GM10847 (cell line): ENCODE data around the gene HLA-A.
A peak's percentile ranks its signal among the peaks of the same experiment; 100 is the strongest.

Source experiments
- POLR2A ChIP-seq: IDR thresholded peaks from 2 replicates; pipeline ENCODE4 v1.6.1; 2011; ENCODE audit not compliant: insufficient read length; ENCODE audit errors: extremely low read depth

Gene HLA-A

DNA sequence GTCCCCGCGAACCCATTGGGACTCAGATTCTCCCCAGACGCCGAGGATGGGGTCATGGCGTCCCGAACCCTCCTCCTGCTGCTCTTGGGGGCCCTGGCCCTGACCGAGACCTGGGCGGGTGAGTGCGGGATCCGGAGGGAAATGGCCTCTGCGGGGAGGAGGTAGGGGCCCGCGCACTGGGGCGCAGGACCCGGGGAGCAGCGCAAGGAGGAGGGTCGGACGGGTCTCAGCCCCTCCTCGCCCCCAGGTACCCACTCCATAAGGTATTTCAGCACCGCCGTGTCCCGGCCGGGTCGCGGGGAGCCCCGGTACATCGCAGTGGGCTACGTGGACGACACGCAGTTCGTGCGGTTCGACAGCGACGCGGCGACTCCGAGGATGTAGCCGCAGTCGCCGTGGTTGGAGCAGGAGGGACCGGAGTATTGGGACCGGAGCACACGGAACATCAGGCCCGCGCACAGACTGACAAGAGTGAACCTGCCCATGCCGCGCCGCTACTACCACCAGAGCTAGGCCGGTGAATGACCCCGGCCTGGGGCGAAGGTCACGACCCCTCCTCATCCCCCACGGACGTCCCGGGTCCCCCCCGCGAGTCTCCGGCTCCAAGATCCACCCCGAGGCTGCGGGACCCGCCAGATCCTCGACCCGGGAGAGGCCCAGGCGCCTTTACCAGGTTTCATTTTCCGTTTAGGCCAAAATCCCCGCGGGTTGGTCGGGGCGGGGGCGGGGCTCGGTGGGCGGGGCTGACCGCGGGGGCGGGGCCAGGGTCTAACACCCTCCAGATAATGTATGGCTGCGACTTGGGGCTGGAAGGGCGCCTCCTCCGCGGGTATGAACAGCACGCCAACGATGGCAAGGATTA lies 15.7 kb upstream of the HLA-A start:
- peak; percentile 64 for TF ChIP-seq POLR2A

GRCh38 chr6:29927275-29927569 lies 15.1 kb upstream of the HLA-A start:
- peak; percentile 49 for TF ChIP-seq POLR2A

DNA sequence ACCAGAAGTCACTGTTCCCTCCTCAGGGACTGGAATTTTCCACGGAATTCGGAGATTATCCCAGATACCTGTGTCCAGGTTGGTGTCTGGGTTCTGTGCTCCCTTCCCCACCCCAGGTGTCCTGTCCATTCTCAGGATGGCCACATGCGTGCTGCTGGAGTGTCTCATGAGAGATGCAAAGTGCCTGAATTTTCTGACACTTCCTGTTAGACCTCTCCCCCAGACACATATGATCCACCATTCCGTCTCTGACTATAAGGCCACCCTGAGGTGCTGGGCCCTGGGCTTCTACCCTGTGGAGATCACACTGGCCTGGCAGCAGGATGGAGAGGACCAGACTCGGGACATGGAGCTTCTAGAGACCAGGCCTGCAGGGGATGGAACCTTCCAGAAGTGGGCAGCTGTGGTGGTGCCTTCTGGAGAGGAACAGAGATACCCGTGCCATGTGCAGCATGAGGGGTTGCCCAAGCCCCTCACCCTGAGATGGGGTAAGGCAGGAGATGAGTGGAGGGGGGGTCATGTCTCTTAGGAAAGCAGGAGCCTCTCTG lies 14.4 kb upstream of the HLA-A start:
- TF ChIP-seq POLR2A: no peak

DNA sequence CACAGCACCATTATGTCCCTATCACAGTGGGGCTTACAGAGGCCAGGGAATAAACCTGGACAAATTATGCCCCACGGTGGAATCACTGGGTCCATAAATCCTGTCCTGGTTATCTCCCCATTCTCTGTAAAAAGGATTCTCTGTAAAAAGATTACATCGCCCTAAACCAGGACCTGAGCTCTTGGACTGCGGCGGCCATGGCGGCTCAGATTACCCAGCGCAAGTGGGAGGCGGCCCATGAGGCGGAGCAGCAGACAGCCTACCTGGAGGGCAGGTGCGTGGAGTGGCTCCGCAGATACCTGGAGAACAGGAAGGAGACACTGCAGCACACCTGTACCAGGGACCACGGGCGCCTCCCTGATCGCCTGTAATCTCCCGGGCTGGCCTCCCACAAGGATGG lies 8.4 kb upstream of the HLA-A start:
- no peak for TF ChIP-seq POLR2A

DNA sequence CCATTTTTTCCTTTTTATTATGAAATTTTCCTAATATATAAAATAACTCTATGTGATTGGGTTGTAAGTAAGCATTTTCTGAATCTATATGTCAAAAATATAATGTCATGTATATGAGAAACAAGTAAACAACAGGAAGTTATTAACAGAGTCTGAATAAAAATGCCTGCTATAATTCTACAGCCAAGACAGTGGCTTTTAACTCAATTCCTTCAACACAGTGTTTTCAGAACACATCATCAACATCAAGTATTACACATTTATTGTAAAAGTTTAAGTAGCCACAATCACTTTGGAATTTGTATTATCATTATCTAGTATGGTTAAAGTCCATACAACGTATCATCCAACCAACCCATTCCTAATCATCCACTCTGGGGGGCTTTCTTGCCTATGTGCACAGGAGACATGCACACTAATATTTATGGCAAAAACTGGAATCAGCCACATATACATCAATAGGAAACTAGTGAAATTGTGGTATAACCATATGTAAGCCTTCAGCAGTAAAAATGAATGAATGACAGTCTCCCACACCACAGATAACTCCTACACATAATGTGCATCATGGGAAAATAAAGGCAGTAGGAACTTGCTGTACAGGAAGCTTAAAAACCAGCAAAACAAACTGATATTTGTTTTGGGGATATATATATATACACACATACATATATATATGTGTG lies 6.9 kb upstream of the HLA-A start:
- no peak for TF ChIP-seq POLR2A

DNA sequence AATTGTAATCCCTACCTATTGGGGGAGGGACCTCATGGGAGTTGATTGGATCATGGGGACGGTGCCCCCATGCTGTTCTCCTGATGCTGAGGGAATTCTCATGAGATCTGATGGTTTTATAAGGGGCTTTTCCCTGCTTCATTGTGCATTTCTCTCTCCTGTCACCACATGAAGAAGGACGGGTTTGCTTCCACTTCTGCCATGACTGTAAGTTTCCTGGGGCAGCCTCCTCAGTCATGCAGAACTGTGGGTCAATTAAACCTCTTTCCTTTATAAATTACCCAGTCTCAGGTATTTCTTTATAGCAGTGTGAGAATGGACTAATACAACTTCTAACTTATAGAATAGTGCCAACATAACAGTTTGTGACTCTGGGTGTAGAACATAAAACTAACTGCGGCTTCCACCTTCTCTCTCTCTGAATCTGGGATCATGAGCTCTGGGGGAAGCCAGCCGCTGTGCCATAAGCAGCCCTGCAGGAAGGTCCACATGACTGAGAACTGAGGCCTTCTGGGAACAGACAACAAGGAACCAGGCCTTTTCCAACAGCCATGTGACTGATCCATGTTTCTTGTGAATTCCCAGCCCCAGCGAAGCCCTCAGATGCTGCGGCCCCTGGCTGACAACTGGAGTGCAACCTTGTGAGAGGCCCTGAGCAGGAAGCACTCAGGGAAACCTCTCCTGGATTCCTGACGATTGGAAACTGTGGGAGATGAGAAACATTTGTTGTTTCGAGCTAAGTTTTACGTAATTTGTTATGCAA lies 3.4 kb upstream of the HLA-A start:
- TF ChIP-seq POLR2A: no peak

GRCh38 chr6:29941016-29941415 lies 1.3 kb upstream of the HLA-A start:
- no peak for TF ChIP-seq POLR2A

DNA sequence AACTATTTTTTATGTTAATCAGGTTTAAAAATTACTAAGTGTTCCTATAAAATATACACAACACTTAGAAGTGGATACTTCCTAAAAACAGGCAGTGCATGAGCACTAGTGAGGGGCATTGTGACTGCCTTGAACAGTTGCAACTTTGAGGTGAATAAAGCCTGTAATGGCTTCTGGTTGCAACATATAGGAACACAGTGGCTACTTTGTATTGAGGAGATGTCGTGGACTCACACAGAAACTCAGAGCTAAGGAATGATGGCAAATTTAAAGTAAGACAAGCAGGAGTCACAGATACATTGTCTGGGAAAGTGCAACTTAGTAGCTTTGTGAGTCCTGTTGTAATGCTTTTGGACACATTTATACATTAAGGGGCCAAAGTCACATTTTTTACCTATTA lies 861 bp upstream of the HLA-A start:
- TF ChIP-seq POLR2A: no peak

DNA sequence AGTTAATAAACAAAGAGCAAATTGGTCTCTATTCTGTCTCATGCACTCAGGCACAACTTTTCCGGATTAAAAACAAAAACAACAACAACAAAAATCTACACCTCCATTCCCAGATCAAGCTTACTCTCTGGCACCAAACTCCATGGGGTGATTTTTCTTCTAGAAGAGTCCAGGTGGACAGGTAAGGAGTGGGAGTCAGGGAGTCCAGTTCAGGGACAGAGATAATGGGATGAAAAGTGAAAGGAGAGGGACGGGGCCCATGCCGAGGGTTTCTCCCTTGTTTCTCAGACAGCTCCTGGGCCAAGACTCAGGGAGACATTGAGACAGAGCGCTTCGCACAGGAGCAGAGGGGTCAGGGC lies 437 bp upstream of the HLA-A start:
- TF ChIP-seq POLR2A: no peak

GRCh38 chr6:29943053-29943966 lies 978 bp downstream of the HLA-A start:
- no peak for TF ChIP-seq POLR2A

DNA sequence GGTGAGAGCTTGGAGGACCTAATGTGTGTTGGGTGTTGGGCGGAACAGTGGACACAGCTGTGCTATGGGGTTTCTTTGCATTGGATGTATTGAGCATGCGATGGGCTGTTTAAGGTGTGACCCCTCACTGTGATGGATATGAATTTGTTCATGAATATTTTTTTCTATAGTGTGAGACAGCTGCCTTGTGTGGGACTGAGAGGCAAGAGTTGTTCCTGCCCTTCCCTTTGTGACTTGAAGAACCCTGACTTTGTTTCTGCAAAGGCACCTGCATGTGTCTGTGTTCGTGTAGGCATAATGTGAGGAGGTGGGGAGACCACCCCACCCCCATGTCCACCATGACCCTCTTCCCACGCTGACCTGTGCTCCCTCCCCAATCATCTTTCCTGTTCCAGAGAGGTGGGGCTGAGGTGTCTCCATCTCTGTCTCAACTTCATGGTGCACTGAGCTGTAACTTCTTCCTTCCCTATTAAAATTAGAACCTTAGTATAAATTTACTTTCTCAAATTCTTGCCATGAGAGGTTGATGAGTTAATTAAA lies 3.0 kb downstream of the HLA-A start:
- no peak for TF ChIP-seq POLR2A

DNA sequence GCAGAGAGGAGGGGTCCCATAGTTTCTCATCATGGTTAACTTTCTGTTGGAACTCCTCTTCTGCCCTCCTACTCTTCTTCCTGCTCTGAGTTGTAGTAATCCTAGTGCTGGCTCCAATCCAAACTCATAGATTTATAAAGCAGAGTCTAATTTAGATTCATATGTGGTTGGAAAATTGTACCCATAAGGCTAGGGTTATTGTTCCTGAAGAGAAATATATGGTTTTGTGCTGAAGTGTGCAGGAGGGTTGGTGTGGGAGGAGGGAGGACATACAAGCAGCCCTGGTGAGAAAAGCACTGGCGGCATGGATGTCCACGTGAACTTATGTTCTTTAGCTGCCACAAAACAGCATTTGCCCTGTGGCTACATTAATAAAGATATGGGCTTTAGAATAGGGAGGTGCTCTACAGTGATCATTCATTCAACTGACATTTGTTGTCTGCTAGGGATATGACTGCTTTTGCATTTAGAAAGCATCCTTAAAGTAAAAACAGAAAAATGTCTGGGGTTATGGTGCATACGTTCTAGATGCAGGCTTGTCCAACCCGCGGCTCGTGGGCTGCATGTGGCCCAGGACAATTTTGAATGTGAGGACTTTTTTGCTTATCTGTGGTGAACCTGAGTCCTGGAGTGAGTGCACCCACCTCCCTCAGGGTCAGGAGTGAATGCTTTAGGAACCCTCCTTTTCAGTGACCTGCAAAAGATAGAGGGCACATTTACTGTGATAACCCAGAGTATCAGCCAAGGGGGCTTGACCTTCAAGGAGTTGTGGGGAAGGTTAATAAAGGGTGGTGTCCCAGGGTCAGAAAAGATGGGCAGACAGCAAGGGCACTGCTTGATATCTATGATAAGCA lies 4.1 kb downstream of the HLA-A start:
- no peak for TF ChIP-seq POLR2A

- TF ChIP-seq POLR2A: peak; percentile 17
Measured at GRCh38 chr6:29947077-29947980, 5.0 kb downstream of the HLA-A start.
